Spleen (tissue), 11 donors: ENCODE measurements around the gene PSMA7. TPM values are rescaled to one million over a fixed set of nuclear protein-coding genes. Genes with fewer than 3 reads are reported as not detected.
"Not testable (repeated sequence)": the region's sequence is repeated elsewhere in the genome, so short reads cannot be mapped to it uniquely, and the experiment has no call there.

Experiments used
- DNase-seq: peaks from one replicate; pipeline ENCODE4 v3.0.0-alpha.2; 2020
- H3K27ac ChIP-seq, 8 donors: fragments of 200-600 bp; sonication (generic) in 7 of 8; 1 replicate in 4 of 8; 2 replicates in 4 of 8; pipeline versions ENCODE4 v1.5.0 to v1.8.0; 2016 to 2021; ENCODE audit warnings: inconsistent platforms in 4 of 8, mild to moderate bottlenecking in 4 of 8, moderate library complexity in 1 of 8
- H3K27me3 ChIP-seq, 7 donors: fragments of 200-600 bp; sonication (generic) in 6 of 7; replicated peaks in 1 of 7; 1 replicate in 4 of 7; 2 replicates in 3 of 7; pipeline versions ENCODE4 v1.5.0 to v1.8.0; 2016 to 2021; ENCODE audit warnings: inconsistent platforms in 3 of 7, mild to moderate bottlenecking in 1 of 7
- H3K36me3 ChIP-seq, 6 donors: fragments of 200-600 bp; sonication (generic) in 5 of 6; 1 replicate in 4 of 6; 2 replicates in 2 of 6; pipeline versions ENCODE4 v1.5.0 to v1.8.0; 2016 to 2021; ENCODE audit warnings: inconsistent platforms in 2 of 6
- H3K4me1 ChIP-seq, 6 donors: fragments of 200-600 bp; sonication (generic) in 5 of 6; 1 replicate in 3 of 6; 2 replicates in 3 of 6; pipeline versions ENCODE4 v1.5.0 to v1.8.0; 2016 to 2021; ENCODE audit warnings: inconsistent platforms in 3 of 6
- H3K4me3 ChIP-seq, 8 donors: fragments of 200-600 bp; sonication (generic) in 7 of 8; 1 replicate in 4 of 8; 2 replicates in 4 of 8; pipeline versions ENCODE4 v1.5.0 to v1.8.0; 2016 to 2021; ENCODE audit warnings: inconsistent platforms in 4 of 8, mild to moderate bottlenecking in 4 of 8, moderate library complexity in 2 of 8
- H3K9me3 ChIP-seq, 8 donors: fragments of 200-600 bp; sonication (generic) in 7 of 8; 1 replicate in 4 of 8; 2 replicates in 4 of 8; pipeline versions ENCODE4 v1.5.0 to v1.8.0; 2016 to 2021; ENCODE audit warnings: inconsistent platforms in 4 of 8
- CTCF ChIP-seq, 11 experiments: fragments of 200-600 bp in 7 of 11; fragments of 450-650 bp in 4 of 11; sonication (generic) in 4 of 11; IDR thresholded peaks in 8 of 11; conservative IDR thresholded peaks in 3 of 11; 1 replicate in 7 of 11; 2 replicates in 4 of 11; pipeline versions ENCODE4 v1.4.0 to v1.8.0; 2016 to 2021; ENCODE audit warnings: antibody characterized with exemption in 11 of 11, inconsistent platforms in 4 of 11, mild to moderate bottlenecking in 1 of 11
- POLR2A ChIP-seq, 3 donors: fragments of 450-650 bp; IDR thresholded peaks; one replicate each; pipeline ENCODE4 v1.5.1; 2017; ENCODE audit warnings: antibody characterized with exemption in 3 of 3, mild to moderate bottlenecking in 1 of 3
- POLR2AphosphoS5 ChIP-seq, 3 donors: sonication (generic); formaldehyde crosslinking; IDR thresholded peaks; one replicate each; pipeline ENCODE4 v1.5.1; 2017; ENCODE audit warnings: antibody characterized with exemption in 3 of 3
- WGBS, 5 donors: extraction: QIAGEN DNeasy Blood & Tissue Kit in 3 of 5; methylation state at CpG; one replicate each; pipeline versions ENCODE4 v1.1.5 to v1.1.7; 2013 to 2018; 5-methylcytosine and 5-hydroxymethylcytosine counted together
- intact Hi-C: fragments of 100-400 bp; cut with DNase I; formaldehyde crosslinking; loops from one replicate; pipeline ENCODE4 v1.15.0; 2023; ENCODE audit warnings: low total_unique reads
- polyA plus RNA-seq, 3 donors: library from polyadenylated mRNA; stranded (reverse); fragments of 200-250 nt; gene quantifications; one replicate each; pipeline ENCODE4 v1.2.1, GENCODE V29; 2013
- total RNA-seq, 7 donors: library from RNA; depleted of rRNA in 3 of 7; stranded (reverse); fragments of >200 nt in 3 of 7; fragmentation: NEBNext Ultra II Directional in 4 of 7; extraction: Animal tissue kit (Norgen Biotek cat#: 25700) in 4 of 7; gene quantifications; one replicate each; pipeline versions ENCODE4 v1.1.0 to v1.2.1, GENCODE V29; 2016 to 2021
- donor health status: healthy with polysubstance abuse.
- donor health status: DM: no; HTN: no; CAD: no; lungs with moderate emphysema.
- donor health status: DM: no; HTN: no; CAD: no.
- donor health status: Bipolar disorder and iron deficiency.
- donor health status: healthy.
- donor health status: DM: no; HTN: no; CAD: no.
- donor health status: DM: yes; HTN: yes; CAD: no.

The PSMA7 gene
- total and polyA plus RNA-seq, 10 donors = 157 to 281 (median 184) TPM

GRCh38 chr20:62149532-62150309 is 6.5 kb upstream of the PSMA7 start:
- Histone ChIP-seq H3K4me1 (peaks cover 12 to 72% (median 49%) of the 10 kb centered on the region in 6 donors), H3K27me3 (no peaks in the 10 kb centered on the region), H3K27ac (peak overlapping the region in 6 of 8 donors; percentile 32 to 74 (median 61)), H3K4me3 (no peak overlapping the region), H3K36me3 (peaks cover 0 to 30% (median 0%) of the 10 kb centered on the region in 6 donors), H3K9me3 (peaks cover 0 to 12% (median 3%) of the 10 kb centered on the region in 8 donors)
- TF ChIP-seq POLR2AphosphoS5 (IDR thresholded peaks at IDR 0.05) (peak in 2 of 3 donors; percentile 26 to 69), POLR2A (IDR thresholded peaks at IDR 0.05) (no peak)
- no peak for DNase-seq
- intact Hi-C loops = no loop called here
- 65 to 80% (median 76%) methylated on average over 24 of the region's 24 CpGs for WGBS, 5 donors

- TF ChIP-seq POLR2AphosphoS5 (IDR thresholded peaks at IDR 0.05) = peak in 1 of 3 donors; percentile 28
- TF ChIP-seq POLR2A (IDR thresholded peaks at IDR 0.05) = no peak
- intact Hi-C loops = no loop called here
- H3K27me3 ChIP-seq = no peaks in the 10 kb centered on the region
- H3K27ac ChIP-seq = peak overlapping the region in 6 of 8 donors; percentile 32 to 74 (median 61)
- peaks cover 0 to 22% (median 0%) of the 10 kb centered on the region in 6 donors for H3K36me3 ChIP-seq
- H3K4me1 ChIP-seq = peaks cover 14 to 78% (median 53%) of the 10 kb centered on the region in 6 donors
- 81 to 90% (median 87%) methylated on average over 15 to 20 of the region's 20 CpGs for WGBS, 5 donors
- H3K4me3 ChIP-seq = no peak overlapping the region
- H3K9me3 ChIP-seq = peaks cover 0 to 12% (median 3%) of the 10 kb centered on the region in 8 donors
- DNase-seq = no peak
Observed at GRCh38 chr20:62148908-62149314, 5.7 kb upstream of the PSMA7 start.

GRCh38 chr20:62148383-62148782 is 5.2 kb upstream of the PSMA7 start:
- intact Hi-C loops = not testable (repeated sequence)

GRCh38 chr20:62147528-62147927 is 4.3 kb upstream of the PSMA7 start:
- no peak overlapping the region for H3K4me3 ChIP-seq
- H3K27ac ChIP-seq = no peak overlapping the region
- H3K27me3 ChIP-seq = no peaks in the 10 kb centered on the region
- H3K4me1 ChIP-seq = peaks cover 14 to 79% (median 53%) of the 10 kb centered on the region in 6 donors
- DNase-seq = no peak
- intact Hi-C loops = no loop called here
- no peaks in the 10 kb centered on the region for H3K9me3 ChIP-seq
- WGBS, 5 donors = 94 to 99% (median 96%) methylated on average over 9 of the region's 9 CpGs
- TF ChIP-seq POLR2AphosphoS5 (IDR thresholded peaks at IDR 0.05) (no peak), POLR2A (IDR thresholded peaks at IDR 0.05) (no peak), CTCF (IDR thresholded peaks at IDR 0.05 in 8 of 11, conservative IDR thresholded peaks at IDR 0.05 in 3 of 11) (no peak)
- peaks cover 0 to 8% (median 0%) of the 10 kb centered on the region in 6 donors for H3K36me3 ChIP-seq

More at GRCh38 chr20:62148383-62148782, 5.2 kb upstream of the PSMA7 start:
- Histone ChIP-seq H3K4me1 (peaks cover 14 to 78% (median 53%) of the 10 kb centered on the region in 6 donors), H3K36me3 (peaks cover 0 to 17% (median 0%) of the 10 kb centered on the region in 6 donors), H3K27ac (peak overlapping the region in 4 of 8 donors; percentile 58 to 74 (median 64))
- not testable (repeated sequence) for H3K27me3 ChIP-seq, H3K9me3 ChIP-seq, DNase-seq, H3K4me3 ChIP-seq
- 85 to 97% (median 94%) methylated on average over 2 to 10 of the region's 10 CpGs for WGBS, 5 donors

- intact Hi-C loops = no loop called here
- no peak overlapping the region for H3K4me3 ChIP-seq
- no peak overlapping the region for H3K27ac ChIP-seq
- TF ChIP-seq POLR2A (IDR thresholded peaks at IDR 0.05) (no peak), POLR2AphosphoS5 (IDR thresholded peaks at IDR 0.05) (no peak), CTCF (IDR thresholded peaks at IDR 0.05 in 8 of 11, conservative IDR thresholded peaks at IDR 0.05 in 3 of 11) (no peak)
- H3K36me3 ChIP-seq = peaks cover 0 to 4% (median 0%) of the 10 kb centered on the region in 6 donors
- no peaks in the 10 kb centered on the region for H3K27me3 ChIP-seq
- no peak for DNase-seq
- H3K4me1 ChIP-seq = peaks cover 14 to 79% (median 56%) of the 10 kb centered on the region in 6 donors
- WGBS, 5 donors = 92 to 98% (median 96%) methylated on average over 6 of the region's 6 CpGs
- no peaks in the 10 kb centered on the region for H3K9me3 ChIP-seq
Observed at GRCh38 chr20:62147125-62147524, 3.9 kb upstream of the PSMA7 start.
